Myocyte (in vitro differentiated cells): ENCODE data around the gene PLXNC1. TPM values are rescaled to one million over a fixed set of nuclear protein-coding genes. Genes with fewer than 3 reads are reported as not detected.

Source experiments
- DNase-seq: peaks from one replicate; pipeline ENCODE4 v3.0.0-alpha.2; 2012; ENCODE audit warnings: low read depth
- total RNA-seq: library from RNA; depleted of rRNA; stranded (reverse); fragments of >200 nt; gene quantifications from 2 replicates; pipeline ENCODE4 v1.2.3, GENCODE V29; 2014

PLXNC1 gene
- total RNA-seq, 1 donor from 2014 or later = 0.37 TPM

DNA sequence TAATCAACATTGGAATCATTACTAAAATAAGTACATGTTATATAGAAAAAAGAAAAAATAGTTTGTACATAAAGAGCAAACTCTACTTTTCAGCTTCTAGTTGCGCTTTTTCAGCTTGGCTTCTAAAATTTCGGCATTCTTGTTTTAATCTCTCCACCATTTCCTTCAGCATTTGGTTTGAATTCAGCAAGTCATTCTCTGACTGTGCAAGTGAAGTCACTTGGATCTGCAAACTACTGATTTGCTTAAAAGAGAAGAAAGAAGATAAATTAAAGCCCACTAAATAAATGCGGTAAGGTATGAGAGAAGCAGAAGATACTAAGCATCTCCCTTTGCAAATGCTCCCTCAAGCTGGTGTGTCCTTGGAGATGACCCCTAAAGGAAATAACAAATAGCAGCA is 185.0 kb downstream of the PLXNC1 start:
- DNase-seq = no peak

DNA sequence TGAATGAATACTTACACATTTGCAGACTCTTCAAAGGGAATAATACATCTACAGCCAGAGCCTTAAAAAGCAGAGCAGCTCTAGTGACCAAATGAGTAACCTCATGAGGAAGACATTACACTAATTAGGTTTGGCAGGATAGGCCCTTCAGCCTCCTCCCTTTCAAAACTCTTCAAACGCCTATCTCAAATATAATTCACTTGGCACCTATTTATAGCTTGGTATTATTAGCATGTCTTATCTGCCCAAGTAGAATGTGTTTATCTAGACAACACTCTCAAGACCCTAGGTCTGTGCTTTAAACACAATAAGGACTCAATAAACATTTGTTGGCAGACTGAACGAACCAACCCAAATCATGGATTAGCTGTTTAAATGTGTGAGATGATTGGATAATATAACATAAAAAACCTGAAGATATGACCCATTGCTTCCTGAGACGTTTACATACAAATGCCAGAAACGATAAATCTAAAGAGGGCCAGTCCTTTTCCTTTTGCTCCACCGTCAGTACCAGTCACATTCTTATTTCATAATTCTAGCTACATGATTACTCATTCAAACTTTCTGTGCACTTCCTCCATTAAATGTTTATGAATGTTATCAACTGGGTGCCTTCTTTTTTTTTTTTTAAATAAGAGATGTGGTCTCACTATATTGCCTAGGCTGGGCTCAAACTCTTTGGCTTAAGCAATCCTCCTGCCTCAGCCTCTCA is 188.0 kb downstream of the PLXNC1 start:
- DNase-seq = no peak

- no peak for DNase-seq
These were observed 189.8 kb downstream of the PLXNC1 start for GRCh38 chr12:94338006-94338794.

GRCh38 chr12:94340573-94340972 is 192.2 kb downstream of the PLXNC1 start:
- DNase-seq = no peak

DNA sequence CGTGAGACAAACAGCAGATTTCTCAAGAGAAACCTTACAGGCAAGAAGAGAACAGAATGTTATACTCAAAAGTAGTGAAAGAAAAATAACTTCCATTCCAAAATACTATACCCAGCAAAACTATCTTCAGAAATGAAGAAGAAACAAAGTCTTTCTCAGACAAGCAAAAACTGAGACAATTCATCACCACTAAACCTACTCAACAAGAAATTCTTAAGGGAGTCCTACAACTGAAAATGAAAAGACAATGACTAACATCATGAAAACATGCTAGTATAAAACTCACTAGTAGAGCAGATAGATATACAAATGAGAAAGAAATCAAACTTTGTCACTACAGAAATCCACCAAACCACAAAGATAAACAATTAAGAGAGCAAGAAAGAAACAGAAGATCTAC is 204.8 kb downstream of the PLXNC1 start:
- DNase-seq = no peak
